ENCODE data around the gene PELI2. TPM values are rescaled to one million over a fixed set of nuclear protein-coding genes. Genes with fewer than 3 reads are reported as not detected.

The PELI2 gene
- total RNA-seq, 1 donor from 2014 or later: 33.7 TPM

GRCh38 chr14:56342494-56342942, 224.3 kb downstream of the PELI2 start:
- no peak for DNase-seq (ENCODE audit: extremely low spot score, unreplicated experiment)
- H3K27me3 Mint-ChIP-seq: no peaks in the 10 kb centered on the region
- no peak overlapping the region for H3K27ac Mint-ChIP-seq
- H3K9me3 Mint-ChIP-seq: no peaks in the 10 kb centered on the region
- no peak overlapping the region for H3K4me3 Mint-ChIP-seq
- no peaks in the 10 kb centered on the region for H3K36me3 Mint-ChIP-seq
- H3K4me1 Mint-ChIP-seq (ENCODE audit: unreplicated experiment): peaks cover 8% of the 10 kb centered on the region
- TF ChIP-seq CTCF (conservative IDR thresholded peaks at IDR 0.05): no peak

GRCh38 chr14:56349960-56350359, 231.7 kb downstream of the PELI2 start:
- no peaks in the 10 kb centered on the region for H3K36me3 Mint-ChIP-seq
- no peak overlapping the region for H3K4me3 Mint-ChIP-seq
- H3K4me1 Mint-ChIP-seq (ENCODE audit: unreplicated experiment): no peaks in the 10 kb centered on the region
- no peaks in the 10 kb centered on the region for H3K9me3 Mint-ChIP-seq
- no peak for DNase-seq (ENCODE audit: extremely low spot score, unreplicated experiment)
- no peaks in the 10 kb centered on the region for H3K27me3 Mint-ChIP-seq
- TF ChIP-seq CTCF (conservative IDR thresholded peaks at IDR 0.05): no peak
- no peak overlapping the region for H3K27ac Mint-ChIP-seq

Data from type B pancreatic cell (in vitro differentiated cells).